ENCODE data around the gene HMSD.

DNA sequence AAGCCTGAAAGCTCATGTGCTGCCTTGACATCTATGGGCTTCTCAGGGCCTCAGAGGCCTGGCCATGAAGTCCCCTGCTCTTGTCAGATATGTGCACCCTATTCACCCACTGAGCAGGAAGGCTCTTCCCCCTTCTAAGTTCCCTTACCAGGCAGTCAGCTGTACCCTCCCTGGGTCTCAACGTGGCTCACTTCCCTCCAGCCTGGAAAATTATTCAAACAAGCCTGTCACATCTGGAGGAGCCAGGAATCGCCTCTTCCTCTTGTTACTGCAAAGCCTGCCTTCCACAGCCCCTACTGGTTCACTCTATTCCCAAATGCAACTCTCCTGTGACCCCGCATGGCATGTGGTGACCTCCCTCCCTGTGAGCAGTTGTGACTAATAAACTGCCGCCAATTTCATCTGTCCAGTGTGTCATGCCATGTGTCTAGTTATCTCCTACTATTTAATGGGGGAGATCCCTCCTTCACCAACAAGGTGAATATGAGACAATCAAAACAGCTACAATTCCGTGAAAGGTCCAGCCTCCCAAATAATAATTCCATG, 12.4 kb downstream of the HMSD start:
- TF ChIP-seq CTCF (IDR thresholded peaks at IDR 0.05) = no peak
- no peak for TF ChIP-seq POLR2A (IDR thresholded peaks at IDR 0.05)
- TF ChIP-seq POLR2AphosphoS5 (IDR thresholded peaks at IDR 0.05) = no peak

Data from upper lobe of left lung (tissue), 4 donors.